Stimulated activated CD8-positive, alpha-beta memory T cell treated with anti-CD3 and anti-CD28 coated beads, Interleukin-7, amount 100 ng/mL, for 4 hours (primary cell): ENCODE data around the gene GAK.

ENCODE experiments used
- DNase-seq, 2 donors: peaks; one replicate each; pipeline ENCODE4 v3.0.0-alpha.2; 2020; ENCODE audit warnings: low read depth in 2 of 2

Gene GAK

GRCh38 chr4:907691-908425 is 24.3 kb downstream of the GAK start:
- no peak for DNase-seq

GRCh38 chr4:907103-907400 is 25.1 kb downstream of the GAK start:
- DNase-seq = no peak

GRCh38 chr4:906339-907102 is 25.6 kb downstream of the GAK start:
- no peak for DNase-seq

- no peak for DNase-seq
Observed at GRCh38 chr4:905485-906338, 26.4 kb downstream of the GAK start.

- no peak for DNase-seq
Observed at GRCh38 chr4:903066-904046, 28.8 kb downstream of the GAK start.

- DNase-seq = no peak
Observed at GRCh38 chr4:901192-901910, 30.8 kb downstream of the GAK start.

GRCh38 chr4:900721-901120 is 31.4 kb downstream of the GAK start:
- DNase-seq = no peak

- DNase-seq = no peak
Observed at GRCh38 chr4:900073-900472, 32.0 kb downstream of the GAK start.

- DNase-seq = no peak
Observed at GRCh38 chr4:899556-899906, 32.6 kb downstream of the GAK start.

GRCh38 chr4:898869-899555 is 33.1 kb downstream of the GAK start:
- no peak for DNase-seq

GRCh38 chr4:898123-898522 is 34.0 kb downstream of the GAK start:
- no peak for DNase-seq

- no peak for DNase-seq
Observed at GRCh38 chr4:896630-897029, 35.5 kb downstream of the GAK start.

- no peak for DNase-seq
Observed at GRCh38 chr4:896216-896615, 35.9 kb downstream of the GAK start.

GRCh38 chr4:895596-895995 is 36.5 kb downstream of the GAK start:
- DNase-seq = no peak

- DNase-seq = no peak
Observed at GRCh38 chr4:893995-894705, 38.0 kb downstream of the GAK start.

- no peak for DNase-seq
Observed at GRCh38 chr4:893276-893994, 38.7 kb downstream of the GAK start.

- no peak for DNase-seq
Observed at GRCh38 chr4:892780-893179, 39.3 kb downstream of the GAK start.

- no peak for DNase-seq
Observed at GRCh38 chr4:891747-892146, 40.4 kb downstream of the GAK start.
